ENCODE data around the gene GFPT1.

GRCh38 chr2:69345434-69345833 lies 41.6 kb downstream of the GFPT1 start:
- TF ChIP-seq CTCF (IDR thresholded peaks at IDR 0.05; ENCODE audit: insufficient read depth, low read length, poor library complexity, severe bottlenecking) (no peak), EZH2phosphoT487 (conservative IDR thresholded peaks at IDR 0.05; ENCODE audit: low read length) (no peak)

Measured in SU-DHL-6 (cell line).